ENCODE data around the gene CDC123.

The CDC123 gene

DNA sequence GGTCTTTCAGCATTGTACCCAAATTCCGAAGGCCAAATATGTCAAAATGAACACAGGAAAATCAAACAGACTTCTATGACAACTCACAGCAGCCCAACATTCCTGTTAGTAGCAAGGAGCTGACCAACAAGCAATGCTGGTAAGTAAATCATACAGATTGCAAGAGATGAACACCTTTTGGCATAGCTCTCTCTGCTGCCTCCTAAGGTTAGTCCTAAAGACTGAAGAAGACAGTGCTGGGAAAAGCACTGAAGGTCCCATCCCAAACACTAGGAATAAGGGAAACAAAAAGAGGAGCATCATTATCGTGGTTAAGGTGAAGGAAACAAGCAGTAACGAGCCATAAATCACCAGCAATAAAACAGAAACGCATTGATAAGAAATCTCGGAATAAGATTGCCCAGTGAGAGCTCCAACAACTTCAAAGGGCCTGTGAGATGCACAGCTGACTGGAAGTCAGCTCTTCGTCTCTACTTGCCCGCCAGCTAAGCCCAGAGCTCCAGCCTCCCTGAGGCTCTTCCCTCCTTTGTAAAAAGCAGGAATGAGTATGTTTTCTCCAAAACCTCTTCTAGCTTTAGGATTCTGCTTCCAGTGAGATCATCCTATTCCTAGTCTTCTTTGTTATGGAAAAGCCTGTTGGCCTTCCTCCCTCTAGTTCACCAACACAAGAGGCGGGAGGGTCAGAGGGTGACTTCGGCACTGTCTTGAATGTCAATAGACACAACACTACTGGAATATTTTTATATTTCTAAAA lies 15.6 kb upstream of the CDC123 start:
- H3K4me3 ChIP-seq (ENCODE audit: low read depth, low read length): no peak overlapping the region
- DNase-seq (ENCODE audit: low read depth): no peak
- TF ChIP-seq, protein P1, sequence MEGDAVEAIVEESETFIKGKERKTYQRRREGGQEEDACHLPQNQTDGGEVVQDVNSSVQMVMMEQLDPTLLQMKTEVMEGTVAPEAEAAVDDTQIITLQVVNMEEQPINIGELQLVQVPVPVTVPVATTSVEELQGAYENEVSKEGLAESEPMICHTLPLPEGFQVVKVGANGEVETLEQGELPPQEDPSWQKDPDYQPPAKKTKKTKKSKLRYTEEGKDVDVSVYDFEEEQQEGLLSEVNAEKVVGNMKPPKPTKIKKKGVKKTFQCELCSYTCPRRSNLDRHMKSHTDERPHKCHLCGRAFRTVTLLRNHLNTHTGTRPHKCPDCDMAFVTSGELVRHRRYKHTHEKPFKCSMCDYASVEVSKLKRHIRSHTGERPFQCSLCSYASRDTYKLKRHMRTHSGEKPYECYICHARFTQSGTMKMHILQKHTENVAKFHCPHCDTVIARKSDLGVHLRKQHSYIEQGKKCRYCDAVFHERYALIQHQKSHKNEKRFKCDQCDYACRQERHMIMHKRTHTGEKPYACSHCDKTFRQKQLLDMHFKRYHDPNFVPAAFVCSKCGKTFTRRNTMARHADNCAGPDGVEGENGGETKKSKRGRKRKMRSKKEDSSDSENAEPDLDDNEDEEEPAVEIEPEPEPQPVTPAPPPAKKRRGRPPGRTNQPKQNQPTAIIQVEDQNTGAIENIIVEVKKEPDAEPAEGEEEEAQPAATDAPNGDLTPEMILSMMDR (IDR thresholded peaks at IDR 0.05; ENCODE audit: low read depth, low read length, missing control alignments): no peak

DNA sequence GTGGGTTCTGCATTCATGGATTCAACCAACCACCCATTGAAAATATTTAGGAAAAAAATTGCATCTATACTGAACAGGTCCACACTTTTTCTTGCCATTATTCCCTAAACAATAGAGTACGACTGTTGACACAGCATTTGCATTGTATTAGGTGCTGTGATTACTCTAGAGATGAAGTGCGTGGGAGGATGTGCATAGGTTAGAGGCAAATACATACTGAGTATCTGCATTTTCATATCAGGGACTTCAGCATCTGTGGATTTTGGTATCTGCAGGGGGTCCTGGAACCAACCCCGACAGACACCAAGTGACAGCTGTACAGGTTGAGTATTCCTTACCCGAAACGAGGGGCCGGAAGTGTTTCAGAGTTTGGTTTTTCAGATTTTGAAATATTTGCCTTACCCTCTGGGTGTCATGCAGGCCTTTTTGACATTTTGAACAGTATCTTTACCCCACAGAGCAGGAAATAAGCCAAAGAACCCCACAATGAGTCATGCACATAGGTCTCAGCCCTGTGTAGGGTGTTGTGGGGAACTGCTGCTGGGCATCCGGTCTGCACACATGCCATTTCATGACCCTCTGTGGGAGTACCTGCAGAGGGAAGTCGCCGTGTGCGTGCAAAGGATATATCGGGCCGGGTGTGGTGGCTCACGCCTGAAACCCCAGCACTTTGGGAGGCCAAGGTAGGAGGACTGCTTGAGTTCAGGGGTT lies 14.8 kb upstream of the CDC123 start:
- DNase-seq (ENCODE audit: low read depth): no peak
- TF ChIP-seq, protein P1 (IDR thresholded peaks at IDR 0.05; ENCODE audit: low read depth, low read length, missing control alignments): no peak
- H3K4me3 ChIP-seq (ENCODE audit: low read depth, low read length): no peak overlapping the region

DNA sequence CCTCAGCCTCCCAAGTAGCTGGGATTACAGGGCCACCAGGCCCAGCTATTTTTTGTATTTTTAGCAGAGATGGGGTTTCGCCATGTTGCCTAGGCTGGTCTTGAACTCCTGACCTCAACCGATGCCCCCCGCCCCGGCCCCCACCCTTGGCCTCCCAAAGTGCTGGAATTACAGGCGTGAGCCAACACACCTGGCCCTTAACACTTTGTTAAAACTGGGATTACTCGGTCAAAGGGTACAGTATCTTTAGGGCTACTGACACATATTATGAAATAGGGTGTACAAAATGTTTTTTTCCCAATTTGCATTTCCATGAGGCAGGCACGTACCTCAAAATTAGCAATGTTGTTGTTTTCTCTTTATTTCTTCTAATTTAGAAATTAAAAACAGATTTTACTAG lies 11.8 kb upstream of the CDC123 start:
- no peak overlapping the region for H3K4me3 ChIP-seq (ENCODE audit: low read depth, low read length)
- TF ChIP-seq, protein P1 (IDR thresholded peaks at IDR 0.05; ENCODE audit: low read depth, low read length, missing control alignments): no peak
- DNase-seq (ENCODE audit: low read depth): no peak

DNA sequence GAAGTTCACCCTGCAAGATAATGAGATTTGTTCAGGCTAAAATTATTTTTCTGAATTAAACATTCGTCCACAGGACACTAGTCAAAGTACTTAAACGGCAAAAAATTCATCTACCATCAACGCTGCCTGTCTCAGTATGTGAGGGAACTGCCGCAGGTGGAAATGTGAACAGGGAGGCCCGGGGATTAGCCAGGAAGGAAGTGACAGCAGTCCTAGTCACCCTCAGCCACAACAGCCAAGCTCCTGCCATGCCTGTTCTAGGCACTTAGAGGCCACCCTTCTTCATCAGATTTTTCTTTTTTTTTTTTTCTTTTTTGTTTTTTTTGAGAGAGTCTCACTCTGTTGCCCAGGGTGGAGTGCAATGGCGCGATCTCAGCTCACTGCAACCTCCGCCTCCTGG lies 9.7 kb upstream of the CDC123 start:
- no peak for DNase-seq (ENCODE audit: low read depth)
- H3K4me3 ChIP-seq (ENCODE audit: low read depth, low read length): no peak overlapping the region
- TF ChIP-seq, protein P1 (IDR thresholded peaks at IDR 0.05; ENCODE audit: low read depth, low read length, missing control alignments): no peak

DNA sequence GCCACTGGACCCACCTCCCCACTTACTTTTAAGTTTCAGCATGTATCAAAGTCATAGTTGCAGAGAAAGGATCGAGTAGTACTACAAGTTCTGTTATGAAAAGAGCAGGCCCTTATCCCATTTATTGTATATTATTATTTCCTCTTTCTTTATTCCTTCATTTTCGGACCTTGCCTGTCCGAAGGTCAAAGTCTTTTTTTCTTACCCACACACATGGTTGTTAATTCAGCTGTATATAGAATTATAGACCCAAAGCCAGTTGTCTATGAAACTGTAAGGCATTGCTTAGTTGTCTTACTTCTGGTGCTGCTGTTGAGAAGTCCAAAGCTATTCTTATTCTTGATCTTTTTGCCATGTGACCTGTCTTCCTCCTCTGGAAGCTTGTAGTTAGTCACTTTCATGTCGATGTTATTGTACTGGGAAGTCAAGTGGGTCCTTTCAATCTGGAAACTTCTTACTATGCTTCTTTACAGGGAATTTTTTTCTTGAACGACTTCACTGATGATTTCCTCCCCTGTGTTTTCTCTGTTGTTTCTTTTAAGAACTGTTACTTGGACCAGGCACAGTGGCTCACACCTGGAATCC lies 8.6 kb upstream of the CDC123 start:
- no peak for DNase-seq (ENCODE audit: low read depth)
- H3K4me3 ChIP-seq (ENCODE audit: low read depth, low read length): no peak overlapping the region
- TF ChIP-seq, protein P1 (IDR thresholded peaks at IDR 0.05; ENCODE audit: low read depth, low read length, missing control alignments): no peak

DNA sequence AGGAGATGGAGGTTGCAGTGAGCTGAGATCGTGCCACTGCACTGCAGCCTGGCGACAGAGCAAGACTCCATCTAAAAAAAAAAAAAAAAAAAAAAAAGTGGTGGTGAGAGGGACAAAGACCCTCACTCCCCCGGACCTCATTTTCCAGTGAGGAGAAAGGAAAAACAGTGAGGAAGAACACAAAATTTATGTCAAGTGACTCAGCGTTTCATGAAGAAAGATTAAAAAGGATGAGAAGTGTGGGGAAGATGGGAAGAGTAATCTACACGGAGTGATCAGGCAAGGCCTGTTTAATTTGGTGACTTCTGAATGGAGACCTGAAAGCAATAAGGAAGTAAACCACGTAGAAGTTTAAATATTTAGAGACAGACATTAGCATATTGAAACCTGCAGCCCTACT lies 7.3 kb upstream of the CDC123 start:
- no peak overlapping the region for H3K4me3 ChIP-seq (ENCODE audit: low read depth, low read length)
- DNase-seq (ENCODE audit: low read depth): no peak
- TF ChIP-seq, protein P1 (IDR thresholded peaks at IDR 0.05; ENCODE audit: low read depth, low read length, missing control alignments): no peak

All from GM12864 (cell line).